ENCODE results near the gene SIVA1. TPM values are rescaled to one million over a fixed set of nuclear protein-coding genes. Genes with fewer than 3 reads are reported as not detected.

Gene SIVA1
- total and polyA plus RNA-seq, 9 of the 15 experiments (the other 6 are each of a cell fraction or from before 2014, with no cell fraction given): 4.2 to 186 (median 54.2) TPM

- Histone ChIP-seq H3K27ac (ENCODE audit: extremely low read depth, low read depth, low read length) (no peak overlapping the region), H3K9ac (ENCODE audit: insufficient read depth in 1 of 2, low read depth in 2 of 2, low read length in 2 of 2) (no peak overlapping the region; a peak in 1 of 4 replicates), H3K9me1 (ENCODE audit: control insufficient read depth, insufficient read depth, low read length) (no peaks in the 10 kb centered on the region), H2AFZ (ENCODE audit: low read depth, low read length) (no peak overlapping the region), H3K9me3 (replicated peaks; ENCODE audit: control insufficient read depth, insufficient read depth, low read depth, low read length) (no peaks in the 10 kb centered on the region), H3K27me3 (ENCODE audit: control insufficient read depth in 2 of 2, insufficient read depth in 2 of 2, low read length in 2 of 2) (no peaks in the 10 kb centered on the region), H3K4me1 (replicated peaks in 1 of 2; ENCODE audit: control insufficient read depth in 2 of 2, insufficient read depth in 2 of 2, low read length in 2 of 2) (peaks cover 0 to 41% of the 10 kb centered on the region in 2 experiments; a peak in 2 of 5 replicates), H3K79me2 (ENCODE audit: control insufficient read depth, insufficient read depth, low read length) (no peaks in the 10 kb centered on the region), H3K36me3 (ENCODE audit: control insufficient read depth, insufficient read depth, low read length) (peaks cover 3% of the 10 kb centered on the region; the same call in 1 of the 3 replicates), H3K4me2 (ENCODE audit: insufficient read depth, low read length) (no peak overlapping the region), H3K4me3 (no peak overlapping the region), H4K20me1 (replicated peaks; ENCODE audit: control insufficient read depth, insufficient read depth, low read length) (no peaks in the 10 kb centered on the region)
- ChIA-PET POLR2A (no interaction called here), CTCF (ENCODE audit: low intra/inter-chr PET ratio) (interaction anchor here (0.5 to 2.2 kb wide), 2 partner anchors 60 to 543 kb away, joined by 3 to 21 read pairs; no protein-coding TSS in a partner anchor)
- DNase-seq (ENCODE audit: extremely low read depth in 1 of 4, low spot score in 3 of 4) (no peak), ATAC-seq (no peak), FAIRE-seq (no peak)
- WGBS (ENCODE audit: insufficient coverage, low coverage, missing lambda C conversion rate): 81% methylated on average over 16 of the region's 34 CpGs
- TF ChIP-seq PATZ1 (CRISPR knock-in tag; IDR thresholded peaks at IDR 0.05; ENCODE audit: borderline replicate concordance): no peak
- TF ChIP-seq, protein P1, sequence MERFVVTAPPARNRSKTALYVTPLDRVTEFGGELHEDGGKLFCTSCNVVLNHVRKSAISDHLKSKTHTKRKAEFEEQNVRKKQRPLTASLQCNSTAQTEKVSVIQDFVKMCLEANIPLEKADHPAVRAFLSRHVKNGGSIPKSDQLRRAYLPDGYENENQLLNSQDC (CRISPR knock-in tag; IDR thresholded peaks at IDR 0.05): no peak
- TF ChIP-seq SREBF1 (IDR thresholded peaks at IDR 0.05; ENCODE audit: borderline replicate concordance, low read depth, low read length): no peak
- TF ChIP-seq KDM4B (IDR thresholded peaks at IDR 0.05; ENCODE audit: borderline replicate concordance in 2 of 2, low read depth in 1 of 2): no peak
- TF ChIP-seq DNMT1 (IDR thresholded peaks at IDR 0.05): no peak
- no peak for TF ChIP-seq PREB (CRISPR knock-in tag; IDR thresholded peaks at IDR 0.05)
- no peak for TF ChIP-seq CCAR2 (IDR thresholded peaks at IDR 0.05; ENCODE audit: low read depth, low read length)
- no peak for TF ChIP-seq FIP1L1 (IDR thresholded peaks at IDR 0.05; ENCODE audit: low read depth, low read length, poor library complexity, severe bottlenecking)
- TF ChIP-seq ZNF3 (CRISPR knock-in tag; IDR thresholded peaks at IDR 0.05): no peak
- no peak for TF ChIP-seq BCLAF1 (IDR thresholded peaks at IDR 0.05; ENCODE audit: borderline replicate concordance in 1 of 2, control insufficient read depth in 1 of 2, low read depth in 2 of 2, low read length in 1 of 2)
- TF ChIP-seq, protein P2, sequence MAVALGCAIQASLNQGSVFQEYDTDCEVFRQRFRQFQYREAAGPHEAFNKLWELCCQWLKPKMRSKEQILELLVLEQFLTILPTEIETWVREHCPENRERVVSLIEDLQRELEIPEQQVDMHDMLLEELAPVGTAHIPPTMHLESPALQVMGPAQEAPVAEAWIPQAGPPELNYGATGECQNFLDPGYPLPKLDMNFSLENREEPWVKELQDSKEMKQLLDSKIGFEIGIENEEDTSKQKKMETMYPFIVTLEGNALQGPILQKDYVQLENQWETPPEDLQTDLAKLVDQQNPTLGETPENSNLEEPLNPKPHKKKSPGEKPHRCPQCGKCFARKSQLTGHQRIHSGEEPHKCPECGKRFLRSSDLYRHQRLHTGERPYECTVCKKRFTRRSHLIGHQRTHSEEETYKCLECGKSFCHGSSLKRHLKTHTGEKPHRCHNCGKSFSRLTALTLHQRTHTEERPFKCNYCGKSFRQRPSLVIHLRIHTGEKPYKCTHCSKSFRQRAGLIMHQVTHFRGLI (CRISPR knock-in tag; IDR thresholded peaks at IDR 0.05): no peak
- in situ Hi-C loops (cut with MboI) (loop anchor here (5.0 kb wide), 1 partner anchor 53 kb away; no protein-coding TSS in a partner anchor), intact Hi-C loops (cut with micrococcal nuclease) (no loop called here)
- no TSS peak for BruUV-seq (replicated peaks)
These were observed 42.7 kb upstream of the SIVA1 start for GRCh38 chr14:104710071-104710735.

Measured in K562 (cell line).